ENCODE measurements around the gene FRY.
"Not testable (repeated sequence)": the region's sequence is repeated elsewhere in the genome, so short reads cannot be mapped to it uniquely, and the experiment has no call there.

Gene FRY

GRCh38 chr13:31996601-31997000 is 35.0 kb upstream of the FRY start:
- TF ChIP-seq CTCF (IDR thresholded peaks at IDR 0.05; ENCODE audit: low read depth, low read length, missing control alignments) = no peak
- H3K4me3 ChIP-seq (ENCODE audit: low read depth, low read length) = no peak overlapping the region
- in situ Hi-C loops (cut with HindIII; ENCODE audit: low sequenced_read_pairs) = no loop called here
- DNase-seq (ENCODE audit: low read depth) = no peak

- no peak for DNase-seq (ENCODE audit: low read depth)
- in situ Hi-C loops (cut with HindIII; ENCODE audit: low sequenced_read_pairs) = no loop called here
- TF ChIP-seq CTCF (IDR thresholded peaks at IDR 0.05; ENCODE audit: low read depth, low read length, missing control alignments) = no peak
- H3K4me3 ChIP-seq (ENCODE audit: low read depth, low read length) = no peak overlapping the region
Measured at GRCh38 chr13:31997641-31998040, 33.9 kb upstream of the FRY start.

GRCh38 chr13:31998131-31998530 is 33.4 kb upstream of the FRY start:
- in situ Hi-C loops (cut with HindIII; ENCODE audit: low sequenced_read_pairs) = no loop called here
- no peak for TF ChIP-seq CTCF (IDR thresholded peaks at IDR 0.05; ENCODE audit: low read depth, low read length, missing control alignments)
- no peak for DNase-seq (ENCODE audit: low read depth)
- no peak overlapping the region for H3K4me3 ChIP-seq (ENCODE audit: low read depth, low read length)

- in situ Hi-C loops (cut with HindIII; ENCODE audit: low sequenced_read_pairs); DNase-seq (ENCODE audit: low read depth); H3K4me3 ChIP-seq (ENCODE audit: low read depth, low read length): not testable (repeated sequence)
Measured at GRCh38 chr13:32000754-32001153, 30.8 kb upstream of the FRY start.

- in situ Hi-C loops (cut with HindIII; ENCODE audit: low sequenced_read_pairs) = no loop called here
- H3K4me3 ChIP-seq (ENCODE audit: low read depth, low read length) = no peak overlapping the region
- DNase-seq (ENCODE audit: low read depth) = peak; percentile 5
- TF ChIP-seq CTCF (IDR thresholded peaks at IDR 0.05; ENCODE audit: low read depth, low read length, missing control alignments) = peak; percentile 51
Measured at GRCh38 chr13:32001154-32001768, 30.3 kb upstream of the FRY start.

GRCh38 chr13:32001769-32002168 is 29.8 kb upstream of the FRY start:
- no peak for DNase-seq (ENCODE audit: low read depth)
- in situ Hi-C loops (cut with HindIII; ENCODE audit: low sequenced_read_pairs) = no loop called here
- no peak for TF ChIP-seq CTCF (IDR thresholded peaks at IDR 0.05; ENCODE audit: low read depth, low read length, missing control alignments)
- no peak overlapping the region for H3K4me3 ChIP-seq (ENCODE audit: low read depth, low read length)

GRCh38 chr13:32002873-32003272 is 28.7 kb upstream of the FRY start:
- in situ Hi-C loops (cut with HindIII; ENCODE audit: low sequenced_read_pairs) = no loop called here
- no peak overlapping the region for H3K4me3 ChIP-seq (ENCODE audit: low read depth, low read length)
- no peak for TF ChIP-seq CTCF (IDR thresholded peaks at IDR 0.05; ENCODE audit: low read depth, low read length, missing control alignments)
- DNase-seq (ENCODE audit: low read depth) = no peak

All from astrocyte of the cerebellum (primary cell).